Cardiac septum (tissue), 1 donor: ENCODE data around the gene TNRC18. TPM values are rescaled to one million over a fixed set of nuclear protein-coding genes. Genes with fewer than 3 reads are reported as not detected.
A peak's percentile ranks its signal among the peaks of the same experiment; 100 is the strongest.

Experiments
- DNase-seq: peaks from one replicate; pipeline ENCODE4 v3.0.0-alpha.2; 2020; ENCODE audit warnings: low spot score
- intact Hi-C: fragments of 100-400 bp; cut with DNase I; formaldehyde crosslinking; loops from one replicate; pipeline ENCODE4 v1.14.0; 2022
- total RNA-seq: library from RNA; stranded (reverse); fragmentation: NEBNext Ultra II Directional; extraction: Animal tissue kit (Norgen Biotek cat#: 25700); gene quantifications from one replicate; pipeline ENCODE4 v1.2.1, GENCODE V29; 2021
- donor health status: DM: no; HTN: no; CAD: no.

Gene TNRC18
- total RNA-seq, 1 donor from 2014 or later = 40.5 TPM

DNA sequence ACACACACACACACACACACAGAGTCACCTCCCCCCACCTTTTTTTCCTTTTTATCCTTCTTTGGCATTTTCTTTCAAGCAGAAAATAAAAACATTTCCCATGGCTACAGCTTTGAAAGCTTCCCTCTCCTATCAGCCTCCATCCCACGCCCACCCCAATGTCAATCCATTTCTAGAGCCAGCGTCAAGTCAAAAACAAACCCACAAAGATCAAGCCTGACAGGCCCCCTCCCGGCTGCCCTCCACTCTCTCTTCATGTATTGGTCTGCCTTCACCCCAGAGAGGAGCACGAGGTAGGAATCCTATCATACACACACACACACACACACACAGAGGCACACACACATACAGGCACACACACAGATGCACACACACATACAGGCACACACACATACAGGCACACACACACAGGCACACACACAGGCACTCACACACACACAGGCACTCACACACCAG is 8.0 kb upstream of the TNRC18 start:
- no peak for DNase-seq
- intact Hi-C loops = no loop called here

DNA sequence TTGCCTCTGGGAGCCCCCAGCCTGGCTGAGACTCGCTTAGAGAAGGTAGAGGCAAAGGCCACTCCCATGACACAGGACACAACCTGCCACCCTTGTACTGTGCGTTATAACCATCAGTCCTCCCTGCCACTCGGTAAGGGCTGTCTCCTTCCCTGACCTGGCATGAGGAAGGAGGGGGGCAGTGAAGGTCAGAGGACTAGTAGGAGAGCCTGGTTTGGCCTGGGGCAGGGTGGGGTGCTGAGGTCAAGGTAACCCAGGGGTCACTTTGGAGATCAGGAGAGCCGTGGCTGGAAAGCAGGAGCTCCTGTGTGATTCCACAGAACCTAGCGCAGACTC is 6.9 kb upstream of the TNRC18 start:
- intact Hi-C loops = no loop called here
- no peak for DNase-seq

DNA sequence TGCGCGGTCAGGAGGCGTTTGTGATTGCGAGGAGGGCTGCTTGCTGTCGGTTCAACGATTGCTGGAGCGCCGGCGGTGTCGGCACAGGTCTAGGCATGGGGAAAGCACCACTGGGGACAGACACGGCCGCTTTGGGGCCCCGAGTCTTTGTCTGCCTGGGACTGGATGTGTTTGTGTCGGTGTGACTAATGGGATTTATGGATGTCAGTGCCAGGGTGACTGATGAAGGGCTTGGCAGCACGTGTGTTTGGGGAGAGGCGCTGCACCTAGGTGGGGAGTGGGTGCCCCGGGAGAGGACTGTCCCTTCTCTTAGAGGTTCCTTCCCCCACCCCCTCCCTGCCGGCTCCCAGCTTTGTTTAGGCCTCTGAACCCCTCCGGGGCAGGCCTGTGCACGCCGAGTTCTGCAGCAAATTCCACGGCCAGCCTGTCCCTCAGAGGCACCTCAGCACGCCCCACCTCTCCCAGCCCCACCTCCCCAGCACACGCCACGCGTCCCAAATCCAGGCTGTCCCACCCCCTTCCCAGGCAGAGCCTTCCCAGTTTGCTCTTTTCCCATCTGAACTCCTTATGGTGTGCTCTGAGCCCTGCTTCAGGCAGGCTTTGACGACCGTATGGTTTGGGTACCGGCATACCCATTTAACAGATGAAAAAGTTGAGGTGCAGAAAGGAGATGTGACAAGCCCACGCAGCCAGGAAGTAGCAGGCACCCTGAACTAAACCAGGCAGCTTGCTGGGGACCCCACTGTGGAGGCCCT is 6.4 kb upstream of the TNRC18 start:
- no peak for DNase-seq
- intact Hi-C loops = no loop called here

DNA sequence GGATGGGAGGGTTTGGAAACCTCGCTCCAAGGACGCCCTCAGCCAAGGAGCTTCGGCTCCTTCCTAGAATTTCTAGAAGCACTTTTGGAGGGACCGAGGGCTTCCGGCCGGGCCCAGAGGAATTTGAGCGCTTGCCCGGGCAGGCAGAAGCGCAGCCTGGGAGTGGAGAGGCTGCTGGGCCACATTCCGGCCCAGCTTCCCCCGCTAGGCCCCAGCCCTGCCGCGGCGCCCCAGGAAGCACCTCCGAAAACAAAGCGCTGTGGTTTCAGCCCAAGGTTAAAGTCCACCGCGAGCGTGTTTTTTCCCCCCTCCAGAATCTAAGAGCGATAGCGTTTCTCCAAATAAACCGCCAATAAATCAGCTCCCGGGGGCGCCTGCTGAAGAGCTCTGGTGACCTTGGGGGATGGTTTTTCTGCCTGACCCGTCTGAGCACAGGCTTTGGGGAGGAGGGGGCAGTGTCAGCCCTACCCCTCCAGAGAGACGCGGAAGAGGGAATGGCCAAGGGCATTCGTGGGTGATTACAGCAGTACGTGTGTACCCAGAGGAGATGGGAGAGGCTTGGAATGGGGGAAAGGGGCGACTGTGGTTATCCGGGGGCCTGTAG is 5.7 kb upstream of the TNRC18 start:
- intact Hi-C loops = no loop called here
- DNase-seq = no peak

DNA sequence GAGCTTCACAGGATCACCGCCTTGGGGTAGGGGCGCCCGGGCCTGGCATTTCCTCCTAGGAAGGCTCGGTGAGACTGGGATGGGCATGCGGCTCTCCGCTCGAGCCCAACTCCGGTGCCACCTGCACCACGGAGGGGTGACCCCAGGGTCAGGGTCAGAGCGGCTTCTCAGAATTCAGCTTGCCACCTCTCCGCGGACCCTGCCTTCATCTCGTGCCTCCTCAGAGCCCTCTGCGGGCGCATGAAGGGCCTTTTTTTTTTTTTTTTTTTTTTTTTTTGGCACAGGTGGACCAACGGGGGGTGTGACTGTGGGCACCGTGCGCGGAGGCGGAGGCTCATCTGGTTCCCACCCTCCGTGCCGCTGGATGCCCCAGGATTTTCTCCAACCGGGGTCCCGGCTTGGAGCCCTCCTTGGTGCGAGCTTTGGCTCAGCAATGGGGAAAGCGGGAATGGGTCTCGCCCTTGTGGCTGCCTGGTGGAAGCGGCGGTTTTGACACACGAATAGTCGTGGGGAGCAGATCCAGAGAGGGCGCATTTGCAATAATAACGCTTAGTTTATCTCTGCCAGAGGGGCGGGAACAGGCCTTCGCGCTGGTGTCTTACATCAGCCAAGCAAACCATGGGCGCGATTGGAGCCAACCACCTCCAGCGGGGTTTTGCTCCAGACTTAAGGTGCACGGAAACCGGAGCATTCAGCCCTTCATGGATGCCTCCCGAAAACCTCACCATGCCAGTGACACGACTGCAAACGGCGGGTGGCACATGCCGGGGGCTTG is 5.0 kb upstream of the TNRC18 start:
- intact Hi-C loops = no loop called here
- DNase-seq = no peak

DNA sequence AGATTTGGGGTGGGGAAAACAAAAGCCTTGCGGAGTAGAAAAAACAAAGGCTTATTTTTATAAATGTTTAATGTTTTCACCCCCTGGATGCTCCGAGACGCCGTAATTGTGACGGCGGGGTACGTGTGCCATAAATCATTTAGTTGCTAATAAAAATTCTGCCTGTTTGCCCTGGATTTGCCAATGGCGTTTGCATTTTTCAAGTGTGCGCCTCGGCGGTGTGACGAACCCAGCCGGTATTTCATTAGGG is 2.5 kb upstream of the TNRC18 start:
- intact Hi-C loops = no loop called here

DNA sequence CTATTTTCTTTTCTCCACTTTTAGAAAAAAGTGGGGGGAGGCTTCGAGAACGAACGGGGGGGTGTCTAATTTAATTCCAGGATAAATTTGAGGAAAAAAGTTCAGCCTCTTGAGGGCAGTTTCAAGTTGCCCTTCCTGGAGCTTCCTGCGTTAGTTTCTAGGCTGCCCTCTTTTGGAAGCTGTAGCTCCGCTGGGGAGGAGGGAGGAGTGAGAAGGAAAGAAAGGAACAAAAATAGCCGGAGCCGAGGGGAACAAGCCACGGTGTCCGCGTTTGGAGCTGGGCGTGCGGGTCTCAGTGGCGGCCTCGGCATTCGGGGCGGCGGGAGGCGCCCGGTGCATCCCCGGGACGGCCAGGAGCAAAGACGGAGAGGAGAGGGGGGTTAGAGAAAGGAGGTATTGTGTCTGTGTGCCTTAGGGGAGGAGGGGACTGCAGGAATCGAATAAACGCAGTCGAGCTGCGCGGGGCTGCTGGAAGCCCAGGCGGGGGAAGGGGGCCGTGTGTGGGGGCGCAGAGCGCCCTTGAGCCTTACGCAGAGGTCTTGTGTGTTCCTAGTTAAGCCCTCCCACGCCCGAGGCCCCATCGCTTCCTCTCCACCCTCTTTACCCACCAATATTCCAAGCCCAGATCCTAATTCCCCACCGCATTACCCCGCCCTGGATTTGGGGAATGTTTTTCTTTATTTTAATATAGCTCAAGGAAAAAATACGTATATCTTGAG is 2.0 kb upstream of the TNRC18 start:
- intact Hi-C loops = loop anchor here (2.0 kb wide), 1 partner anchor 269 kb away; no protein-coding TSS in a partner anchor
- DNase-seq = peak; percentile 86

More for the DNA sequence above, 2.5 kb upstream of the TNRC18 start:
- DNase-seq = no peak

DNA sequence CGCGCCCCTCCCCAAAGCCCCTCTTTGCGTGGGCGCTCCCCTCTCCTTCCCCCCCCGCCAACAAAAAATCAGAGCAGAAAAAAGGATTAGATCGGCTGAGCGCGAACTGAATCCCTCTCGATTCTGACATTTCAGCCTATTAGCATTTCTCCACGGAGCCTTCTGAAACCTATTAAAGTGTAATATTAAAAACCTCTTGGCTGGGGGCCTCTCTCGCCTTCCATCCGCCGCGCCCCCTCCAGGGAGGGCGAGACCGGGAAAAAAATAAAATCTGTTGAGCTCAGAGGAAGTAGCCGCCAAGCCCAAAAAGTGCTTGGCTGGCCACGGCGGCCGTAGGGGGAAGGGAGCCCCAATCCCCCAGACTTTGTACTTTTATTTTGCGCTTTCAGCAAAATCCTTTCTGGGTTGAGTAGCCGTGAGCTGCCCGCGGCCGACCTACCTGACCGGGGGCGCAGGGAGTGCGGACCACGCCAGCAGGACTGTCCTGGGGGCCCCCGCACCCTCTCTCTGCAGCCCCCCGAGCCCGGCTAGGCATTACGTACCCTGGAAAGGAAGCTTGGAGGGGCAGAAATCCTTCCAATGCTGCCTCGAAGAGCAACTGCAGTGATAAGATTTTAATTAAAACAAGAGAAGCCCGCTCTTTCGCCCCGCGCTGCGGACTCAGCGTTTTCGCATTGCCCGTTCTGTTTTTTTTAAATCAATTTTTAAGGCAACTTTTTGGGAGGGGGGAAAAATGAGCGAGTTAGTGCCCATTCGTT is 1.3 kb upstream of the TNRC18 start:
- peak; percentile 81 for DNase-seq
- intact Hi-C loops = loop anchor here (2.0 kb wide), 1 partner anchor 270 kb away; no protein-coding TSS in a partner anchor

DNA sequence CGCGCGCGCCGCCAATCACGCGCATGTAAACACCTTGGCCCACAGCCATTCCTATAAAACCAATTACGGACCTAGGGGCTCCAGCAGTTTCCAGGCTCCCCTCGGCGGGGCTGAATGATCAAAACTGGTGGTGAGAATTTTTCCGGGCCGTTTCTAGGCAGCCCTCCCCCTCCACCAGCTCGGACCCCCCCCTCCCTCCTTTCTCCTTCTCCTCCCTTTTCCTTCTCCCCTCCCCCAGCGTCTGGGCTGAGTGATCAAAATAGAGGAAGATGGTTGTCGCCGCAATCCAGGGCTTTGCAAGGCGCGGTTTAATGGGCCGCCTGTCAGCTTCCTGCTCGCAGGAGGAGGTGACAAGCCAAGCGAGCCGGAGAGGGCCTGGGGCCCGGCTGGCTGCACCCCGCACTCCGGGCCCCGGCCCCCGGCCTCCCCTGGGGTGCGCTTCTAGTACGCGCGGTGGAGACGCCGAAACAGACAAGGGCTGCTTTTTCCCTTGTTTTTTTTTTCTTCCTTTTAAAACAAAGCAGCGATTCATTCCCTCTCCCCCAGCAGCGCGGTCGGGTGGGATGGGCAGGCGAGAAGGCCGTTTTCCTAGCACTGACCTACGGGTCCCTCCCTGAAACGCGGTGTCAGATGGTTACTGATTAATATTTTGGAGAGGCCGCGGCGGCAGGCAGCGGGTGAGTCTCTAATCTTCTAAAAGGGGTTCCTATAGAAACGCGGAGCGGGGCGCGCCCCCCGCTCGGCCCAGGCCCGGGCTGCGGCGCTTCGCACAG is 528 bp upstream of the TNRC18 start:
- intact Hi-C loops = loop anchor here (2.0 kb wide), 1 partner anchor 271 kb away; no protein-coding TSS in a partner anchor
- peak; percentile 97 for DNase-seq

DNA sequence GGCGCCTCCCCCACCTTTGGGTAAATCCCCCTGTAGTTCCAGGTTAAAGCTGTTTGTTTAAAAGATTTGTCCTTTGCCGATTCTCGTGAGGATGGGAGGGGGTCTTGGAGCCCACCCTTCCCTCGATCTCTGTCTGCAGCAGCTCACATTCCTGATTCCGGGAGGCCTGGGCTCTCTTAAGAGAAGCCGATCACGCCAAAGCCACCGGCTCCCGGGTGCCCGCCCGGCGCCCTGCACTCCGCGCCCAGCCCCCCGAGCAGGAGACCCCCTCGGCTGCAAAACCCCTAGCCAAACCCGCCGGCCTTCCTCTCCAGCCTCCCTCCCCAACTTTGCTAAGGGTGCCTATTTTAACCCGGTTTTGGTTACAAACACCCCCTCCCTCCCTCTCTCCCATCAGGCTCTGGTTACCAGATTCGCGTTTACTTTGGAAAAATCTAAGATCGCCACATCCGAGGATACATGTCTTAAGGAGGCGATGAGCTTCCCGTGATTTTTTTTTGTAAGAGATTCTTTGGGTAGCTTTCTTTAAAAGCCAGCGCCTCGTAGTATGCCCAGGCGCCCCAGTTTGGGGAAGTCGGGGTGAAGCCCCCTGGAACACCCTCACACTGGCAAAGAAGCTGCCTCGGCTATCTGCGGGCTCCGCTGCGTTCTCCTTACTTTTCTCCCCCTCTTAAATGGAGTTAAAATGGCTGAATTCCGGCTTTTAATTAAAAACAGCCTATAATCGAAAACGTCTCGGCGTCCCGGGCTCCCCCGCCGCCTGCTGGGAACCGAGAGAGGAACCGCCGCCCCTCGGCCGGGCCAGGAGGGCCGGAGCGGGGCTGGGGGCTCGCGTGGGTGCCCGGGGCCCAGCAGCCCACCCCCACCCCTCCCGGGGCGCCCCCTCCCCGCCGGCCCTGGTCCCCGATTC is 983 bp downstream of the TNRC18 start:
- no peak for DNase-seq

DNA sequence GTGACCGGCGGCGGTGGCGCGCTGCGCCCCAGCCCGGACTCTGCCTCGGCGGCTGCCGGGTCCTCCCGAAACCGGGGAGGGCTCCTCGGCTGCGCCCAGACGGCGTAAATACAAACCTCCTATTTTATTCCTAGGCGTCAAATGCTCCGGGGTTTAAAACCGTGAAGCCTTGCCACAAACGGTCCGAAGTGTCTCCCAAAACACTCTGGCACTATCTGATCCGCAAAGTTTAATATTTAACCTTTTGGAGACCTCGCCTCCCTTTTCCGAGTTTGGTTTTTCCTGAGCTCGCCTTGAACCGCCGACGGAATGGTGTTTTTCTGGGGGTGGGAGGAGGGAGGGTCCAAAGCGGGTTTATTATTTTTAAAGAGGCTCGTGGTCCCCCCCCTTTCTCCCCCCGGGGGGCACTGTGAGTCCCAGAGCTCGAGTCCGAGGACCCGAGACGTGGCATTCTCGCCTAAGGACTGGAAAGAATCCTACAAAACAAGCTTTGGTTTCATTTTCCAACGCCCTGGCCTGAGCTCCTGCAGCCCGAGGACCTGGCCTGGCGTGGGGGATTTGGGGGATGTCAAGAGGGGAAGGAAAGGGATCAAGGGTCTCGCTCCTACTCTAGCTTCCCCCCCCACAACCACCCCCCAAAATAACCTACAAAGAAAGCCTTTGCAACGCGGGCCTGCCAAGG is 1.8 kb downstream of the TNRC18 start:
- peak; percentile 81 for DNase-seq
- intact Hi-C loops = no loop called here

More for the DNA sequence above, 983 bp downstream of the TNRC18 start:
- intact Hi-C loops = no loop called here

DNA sequence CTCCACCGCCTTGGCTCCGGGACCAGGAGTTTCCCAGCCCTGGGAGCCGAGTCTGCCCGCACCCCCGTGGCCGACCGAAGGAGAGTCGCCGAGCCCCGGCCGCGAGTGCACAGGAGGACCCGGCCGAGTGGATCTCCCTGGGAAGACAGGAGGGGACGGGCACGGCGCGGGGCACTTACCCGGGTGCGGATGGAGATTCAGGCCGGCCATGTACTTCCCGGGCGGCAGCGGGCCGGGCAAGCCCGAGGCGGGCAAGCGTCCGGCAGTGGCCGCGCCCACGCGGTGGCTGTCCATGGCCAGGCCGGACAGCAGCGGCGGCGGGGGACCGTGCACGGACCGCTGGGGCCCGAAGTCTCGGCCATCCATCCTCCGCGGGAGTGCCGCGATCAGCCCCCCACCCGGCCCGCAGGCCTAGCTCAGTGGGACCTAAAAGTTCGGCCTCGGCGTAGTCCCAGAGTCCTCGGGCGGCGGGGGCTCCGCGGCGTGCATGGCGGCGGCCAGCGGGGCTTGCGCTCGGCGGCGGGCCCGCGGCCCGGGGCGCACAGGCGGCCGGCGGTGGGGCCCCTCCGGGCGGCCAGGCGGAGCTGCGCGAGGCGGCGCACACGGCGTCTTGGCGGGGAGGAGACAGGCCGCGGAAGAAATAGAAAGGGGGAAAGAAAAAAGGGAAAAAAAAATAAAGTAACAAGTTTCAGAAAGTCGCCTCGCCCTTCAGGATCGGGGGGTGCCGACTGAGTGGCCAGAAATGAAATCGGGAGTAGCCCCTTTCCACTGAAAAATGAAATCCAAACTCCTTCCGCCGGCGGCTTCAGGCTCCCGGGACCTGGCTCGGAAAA is 2.5 kb downstream of the TNRC18 start:
- intact Hi-C loops = no loop called here
- DNase-seq = no peak

DNA sequence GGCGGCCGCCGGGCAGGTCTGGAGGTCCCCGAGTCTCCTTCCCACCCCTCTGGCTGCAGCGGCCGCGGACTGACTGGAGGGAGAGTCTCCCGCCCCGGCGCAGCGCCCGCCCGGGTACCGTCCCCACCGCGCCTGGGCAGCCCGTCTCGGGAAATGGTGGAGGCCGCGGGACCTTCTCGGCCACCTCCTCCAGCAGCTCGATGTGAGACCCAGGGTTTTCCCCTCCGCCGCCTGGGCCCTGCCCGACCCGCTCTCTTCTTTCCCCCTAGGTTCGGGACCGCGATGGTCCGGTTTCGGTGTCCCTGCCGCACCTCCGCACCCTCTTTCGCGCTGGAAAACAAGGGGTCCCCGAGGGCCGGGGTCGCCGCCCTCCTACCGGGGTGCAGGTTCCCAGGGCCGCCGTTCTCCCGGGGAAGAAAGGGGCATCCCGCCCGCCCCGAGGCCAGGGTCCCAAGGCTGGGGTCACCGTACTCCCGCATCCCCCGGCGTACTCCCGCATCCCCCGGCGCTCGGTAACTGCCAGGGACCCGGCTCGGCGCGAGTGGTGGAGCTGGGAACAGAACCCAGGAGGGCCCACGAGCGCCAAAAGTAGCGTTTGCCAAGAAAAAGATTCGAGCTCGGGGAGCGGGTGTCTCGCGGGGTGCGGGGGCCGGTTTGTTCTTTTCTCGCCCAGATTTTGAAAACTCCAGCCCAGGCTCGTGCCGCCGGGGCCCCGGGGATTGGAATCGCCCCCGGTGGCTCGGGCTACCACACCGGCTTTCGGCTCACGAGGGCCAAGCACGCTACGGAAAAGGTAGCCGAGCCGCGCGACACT is 3.4 kb downstream of the TNRC18 start:
- intact Hi-C loops = no loop called here
- DNase-seq = peak; percentile 80

DNA sequence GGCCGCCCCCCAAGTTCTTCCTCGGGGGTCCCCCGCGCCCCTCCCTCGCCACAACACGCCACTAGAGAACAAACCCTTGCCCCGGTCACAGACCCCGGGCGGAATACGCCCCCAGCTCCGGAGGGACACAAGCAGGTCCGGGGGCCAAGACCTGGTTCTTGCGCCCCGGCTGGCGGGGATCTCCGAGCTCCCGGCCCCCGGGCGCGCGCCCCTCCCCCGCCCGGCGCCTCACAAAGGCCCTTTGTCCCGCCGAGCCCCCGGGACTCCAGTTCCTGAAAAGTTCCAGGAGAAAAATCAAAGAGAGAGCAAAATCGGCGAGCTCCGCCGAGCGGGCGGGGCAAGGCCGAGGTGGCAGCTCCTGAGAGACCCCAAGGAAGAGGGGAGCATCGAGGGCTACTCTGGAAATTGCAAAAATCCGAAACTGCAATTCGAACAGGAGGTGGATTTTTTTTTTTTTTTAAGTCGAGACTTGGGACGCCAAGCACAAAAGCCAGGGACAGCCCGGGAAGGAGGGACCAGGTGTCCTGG is 4.0 kb downstream of the TNRC18 start:
- no peak for DNase-seq

DNA sequence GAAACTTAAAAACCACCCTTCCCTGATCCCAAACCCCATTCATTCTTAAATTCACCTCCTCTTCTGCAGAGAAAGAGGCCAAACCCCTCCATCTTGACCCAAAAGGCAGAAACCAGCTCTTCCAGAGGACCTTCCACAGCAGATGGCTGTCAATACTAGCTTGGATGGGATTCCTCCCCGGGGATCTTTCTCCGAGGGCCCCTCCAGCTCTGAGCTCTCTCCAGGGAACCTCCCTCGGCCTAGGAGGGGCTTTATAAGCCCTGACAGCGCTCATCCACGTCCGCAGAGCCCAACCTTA is 5.4 kb downstream of the TNRC18 start:
- no peak for DNase-seq

More for the DNA sequence above, 4.0 kb downstream of the TNRC18 start:
- intact Hi-C loops = no loop called here

More for the DNA sequence above, 5.4 kb downstream of the TNRC18 start:
- intact Hi-C loops = no loop called here
